Thyroid gland (tissue), 4 donors: ENCODE data around the gene FAM120A.

ENCODE experiments used
- POLR2A ChIP-seq, 2 donors: fragments of 450-650 bp; IDR thresholded peaks; one replicate each; pipeline ENCODE4 v1.6.1; 2017; ENCODE audit warnings: antibody characterized with exemption in 2 of 2, mild to moderate bottlenecking in 2 of 2, moderate library complexity in 1 of 2
- TF ChIP-seq, protein P1 (sequence below), 6 experiments: fragments of 200-600 bp in 3 of 6; fragments of 450-650 bp in 3 of 6; sonication (generic) in 3 of 6; IDR thresholded peaks; one replicate each; pipeline ENCODE4 v1.5.1; 2016 to 2019; ENCODE audit warnings: antibody characterized with exemption in 6 of 6, mild to moderate bottlenecking in 2 of 6, inconsistent platforms in 1 of 6, moderate library complexity in 1 of 6

DNA sequence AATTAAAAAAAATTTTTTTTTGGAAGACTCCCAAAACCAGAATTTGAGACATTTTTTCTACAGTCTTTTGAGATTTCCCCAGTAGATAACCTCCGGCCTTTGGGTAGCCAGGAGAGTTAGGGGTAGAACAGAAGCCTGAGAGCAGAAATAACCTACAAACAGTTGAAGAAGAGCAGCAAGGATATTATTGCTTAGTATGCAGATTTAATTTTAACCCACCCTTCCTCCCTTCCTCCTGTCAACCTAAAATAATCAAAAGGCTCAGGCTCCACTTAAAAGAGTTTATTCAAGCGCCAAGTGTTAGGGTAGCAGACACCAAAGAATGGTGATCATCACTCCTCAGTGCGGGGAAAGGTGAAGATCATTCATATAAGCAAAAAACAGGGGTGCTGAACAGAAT lies 17.4 kb upstream of the FAM120A start:
- no peak for TF ChIP-seq POLR2A (IDR thresholded peaks at IDR 0.05)
- TF ChIP-seq, protein P1, sequence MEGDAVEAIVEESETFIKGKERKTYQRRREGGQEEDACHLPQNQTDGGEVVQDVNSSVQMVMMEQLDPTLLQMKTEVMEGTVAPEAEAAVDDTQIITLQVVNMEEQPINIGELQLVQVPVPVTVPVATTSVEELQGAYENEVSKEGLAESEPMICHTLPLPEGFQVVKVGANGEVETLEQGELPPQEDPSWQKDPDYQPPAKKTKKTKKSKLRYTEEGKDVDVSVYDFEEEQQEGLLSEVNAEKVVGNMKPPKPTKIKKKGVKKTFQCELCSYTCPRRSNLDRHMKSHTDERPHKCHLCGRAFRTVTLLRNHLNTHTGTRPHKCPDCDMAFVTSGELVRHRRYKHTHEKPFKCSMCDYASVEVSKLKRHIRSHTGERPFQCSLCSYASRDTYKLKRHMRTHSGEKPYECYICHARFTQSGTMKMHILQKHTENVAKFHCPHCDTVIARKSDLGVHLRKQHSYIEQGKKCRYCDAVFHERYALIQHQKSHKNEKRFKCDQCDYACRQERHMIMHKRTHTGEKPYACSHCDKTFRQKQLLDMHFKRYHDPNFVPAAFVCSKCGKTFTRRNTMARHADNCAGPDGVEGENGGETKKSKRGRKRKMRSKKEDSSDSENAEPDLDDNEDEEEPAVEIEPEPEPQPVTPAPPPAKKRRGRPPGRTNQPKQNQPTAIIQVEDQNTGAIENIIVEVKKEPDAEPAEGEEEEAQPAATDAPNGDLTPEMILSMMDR (IDR thresholded peaks at IDR 0.05), result no peak
